ENCODE measurements around the gene NCOA6. TPM values are rescaled to one million over a fixed set of nuclear protein-coding genes. Genes with fewer than 3 reads are reported as not detected.

NCOA6 gene
- total and polyA plus RNA-seq, 7 donors = 5.6 to 15.7 (median 11.0) TPM

GRCh38 chr20:34776177-34776576, 49.3 kb downstream of the NCOA6 start:
- H3K27me3 ChIP-seq (ENCODE audit: insufficient read depth in 3 of 3, low read length in 2 of 3) = no peaks in the 10 kb centered on the region
- TF ChIP-seq CTCF (IDR thresholded peaks at IDR 0.05) = no peak
- DNase-seq (no peak), ATAC-seq (no peak)
- no peak overlapping the region for H3K4me3 ChIP-seq
- 85 to 92% (median 88%) methylated on average over 8 of the region's 8 CpGs for WGBS, 3 donors
- H3K27ac ChIP-seq = no peak overlapping the region
- H3K9me3 ChIP-seq = no peaks in the 10 kb centered on the region
- H3K36me3 ChIP-seq (ENCODE audit: insufficient read depth in 1 of 2, low read depth in 1 of 2) = peaks cover 4 to 79% of the 10 kb centered on the region in 2 donors
- H3K4me1 ChIP-seq = peaks cover 21% of the 10 kb centered on the region
- intact Hi-C loops (cut with DNase I) = loop anchor here in 1 of 2 donors (10.0 kb wide), 1 partner anchor 461 kb away; no protein-coding TSS in a partner anchor

- peaks cover 13% of the 10 kb centered on the region for H3K4me1 ChIP-seq
- no peak overlapping the region for H3K27ac ChIP-seq
- TF ChIP-seq CTCF (IDR thresholded peaks at IDR 0.05) = no peak
- DNase-seq (no peak), ATAC-seq (no peak)
- peaks cover 4 to 78% of the 10 kb centered on the region in 2 donors for H3K36me3 ChIP-seq (ENCODE audit: insufficient read depth in 1 of 2, low read depth in 1 of 2)
- intact Hi-C loops (cut with DNase I) = loop anchor here (5.0 to 10.0 kb wide), 2 partner anchors 193 to 460 kb away; no protein-coding TSS in a partner anchor
- H3K9me3 ChIP-seq = no peaks in the 10 kb centered on the region
- H3K27me3 ChIP-seq (ENCODE audit: insufficient read depth in 3 of 3, low read length in 2 of 3) = no peaks in the 10 kb centered on the region
- H3K4me3 ChIP-seq = no peak overlapping the region
These were observed 50.6 kb downstream of the NCOA6 start for GRCh38 chr20:34774886-34775285.

GRCh38 chr20:34774449-34774848, 51.0 kb downstream of the NCOA6 start:
- Histone ChIP-seq H3K4me1 (peaks cover 8% of the 10 kb centered on the region), H3K36me3 (ENCODE audit: insufficient read depth in 1 of 2, low read depth in 1 of 2) (peaks cover 4 to 77% of the 10 kb centered on the region in 2 donors), H3K9me3 (no peaks in the 10 kb centered on the region), H3K27me3 (ENCODE audit: insufficient read depth in 3 of 3, low read length in 2 of 3) (no peaks in the 10 kb centered on the region), H3K4me3 (no peak overlapping the region), H3K27ac (no peak overlapping the region)
- no peak for ATAC-seq
- 58 to 76% (median 64%) methylated on average over 3 of the region's 3 CpGs for WGBS, 3 donors
- intact Hi-C loops (cut with DNase I) = loop anchor here (5.0 to 10.0 kb wide), 2 partner anchors 192 to 460 kb away; no protein-coding TSS in a partner anchor
- TF ChIP-seq CTCF (IDR thresholded peaks at IDR 0.05) = no peak
- DNase-seq = no peak

- 54 to 71% (median 67%) methylated on average over 1 of the region's 1 CpG for WGBS, 3 donors
- Histone ChIP-seq H3K27ac (no peak overlapping the region), H3K27me3 (ENCODE audit: insufficient read depth in 3 of 3, low read length in 2 of 3) (no peaks in the 10 kb centered on the region), H3K9me3 (no peaks in the 10 kb centered on the region), H3K4me1 (peaks cover 8% of the 10 kb centered on the region), H3K36me3 (ENCODE audit: insufficient read depth in 1 of 2, low read depth in 1 of 2) (peaks cover 4 to 77% of the 10 kb centered on the region in 2 donors), H3K4me3 (no peak overlapping the region)
- TF ChIP-seq CTCF (IDR thresholded peaks at IDR 0.05) = no peak
- ATAC-seq (no peak), DNase-seq (no peak)
- intact Hi-C loops (cut with DNase I) = loop anchor here (5.0 to 10.0 kb wide), 2 partner anchors 191 to 459 kb away; no protein-coding TSS in a partner anchor
These were observed 51.7 kb downstream of the NCOA6 start for GRCh38 chr20:34773726-34774125.

- peaks cover 8% of the 10 kb centered on the region for H3K4me1 ChIP-seq
- TF ChIP-seq CTCF (IDR thresholded peaks at IDR 0.05) = no peak
- H3K27me3 ChIP-seq (ENCODE audit: insufficient read depth in 3 of 3, low read length in 2 of 3) = no peaks in the 10 kb centered on the region
- DNase-seq (no peak), ATAC-seq (no peak)
- intact Hi-C loops (cut with DNase I) = loop anchor here (5.0 to 10.0 kb wide), 2 partner anchors 190 to 458 kb away; no protein-coding TSS in a partner anchor
- no peak overlapping the region for H3K4me3 ChIP-seq
- H3K36me3 ChIP-seq (ENCODE audit: insufficient read depth in 1 of 2, low read depth in 1 of 2) = peaks cover 4 to 78% of the 10 kb centered on the region in 2 donors
- WGBS, 3 donors = 85 to 97% (median 93%) methylated on average over 3 of the region's 3 CpGs
- H3K27ac ChIP-seq = no peak overlapping the region
- no peaks in the 10 kb centered on the region for H3K9me3 ChIP-seq
These were observed 53.0 kb downstream of the NCOA6 start for GRCh38 chr20:34772437-34772836.

All from psoas muscle (tissue), 8 donors.